Gastroesophageal sphincter (tissue), 4 donors: ENCODE measurements around the gene ZNF526. TPM values are rescaled to one million over a fixed set of nuclear protein-coding genes. Genes with fewer than 3 reads are reported as not detected.

Source experiments
- ATAC-seq: fragments of 150-250 bp; one replicate; pipeline ENCODE4 v1.9.1; 2016; ENCODE audit warnings: mild to moderate bottlenecking, moderate library complexity
- H3K27ac ChIP-seq, 4 donors: fragments of 200-600 bp; sonication (generic) in 3 of 4; 1 replicate in 3 of 4; 2 replicates in 1 of 4; pipeline ENCODE4 v1.5.1; 2016 to 2019
- H3K27me3 ChIP-seq: fragments of 200-600 bp; sonication (generic); one replicate; pipeline ENCODE4 v1.5.1; 2019
- H3K36me3 ChIP-seq, 2 donors: fragments of 200-600 bp; sonication (generic); one replicate each; pipeline ENCODE4 v1.5.1; 2019; ENCODE audit warnings: control low read depth in 1 of 2
- H3K4me1 ChIP-seq, 3 donors: fragments of 200-600 bp; sonication (generic); 1 replicate in 2 of 3; 2 replicates in 1 of 3; pipeline ENCODE4 v1.5.1; 2016 to 2019; ENCODE audit warnings: control low read depth in 2 of 3
- H3K4me3 ChIP-seq, 2 donors: fragments of 200-600 bp; sonication (generic); one replicate each; pipeline ENCODE4 v1.5.1; 2019; ENCODE audit warnings: mild to moderate bottlenecking in 1 of 2, moderate library complexity in 1 of 2
- H3K9me3 ChIP-seq, 3 donors: fragments of 200-600 bp; sonication (generic); one replicate each; pipeline ENCODE4 v1.5.1; 2017 to 2019; ENCODE audit warnings: control low read depth in 2 of 3
- EP300 ChIP-seq: sonication (generic); formaldehyde crosslinking; IDR thresholded peaks from one replicate; pipeline ENCODE4 v1.6.1; 2017; ENCODE audit warnings: antibody characterized with exemption, mild to moderate bottlenecking
- POLR2A ChIP-seq, 2 donors: fragments of 450-650 bp; IDR thresholded peaks; one replicate each; pipeline ENCODE4 v1.6.1; 2017; ENCODE audit warnings: antibody characterized with exemption in 2 of 2, mild to moderate bottlenecking in 2 of 2, moderate library complexity in 1 of 2
- POLR2AphosphoS5 ChIP-seq: sonication (generic); formaldehyde crosslinking; IDR thresholded peaks from one replicate; pipeline ENCODE4 v1.6.1; 2017; ENCODE audit warnings: antibody characterized with exemption
- WGBS, 2 donors: methylation state at CpG; one replicate each; pipeline ENCODE4 v1.1.5; 2018; ENCODE audit warnings: low coverage in 1 of 2; 5-methylcytosine and 5-hydroxymethylcytosine counted together
- total RNA-seq, 4 donors: library from RNA; depleted of rRNA; stranded (reverse); fragments of >200 nt; gene quantifications; one replicate each; pipeline ENCODE4 v1.1.0, GENCODE V29; 2016
- TF ChIP-seq, protein P1 (sequence below), 4 experiments: fragments of 200-600 bp in 2 of 4; fragments of 450-650 bp in 2 of 4; sonication (generic) in 1 of 4; IDR thresholded peaks; one replicate each; pipeline ENCODE4 v1.5.1; 2017 to 2019; ENCODE audit warnings: antibody characterized with exemption in 4 of 4, mild to moderate bottlenecking in 2 of 4, moderate library complexity in 2 of 4

Gene ZNF526
- total RNA-seq, 4 donors from 2014 or later: 4.6 to 10.4 (median 7.8) TPM

GRCh38 chr19:42247640-42248199, 27.6 kb downstream of the ZNF526 start:
- TF ChIP-seq EP300 (no peak), POLR2A (IDR thresholded peaks at IDR 0.05) (no peak), POLR2AphosphoS5 (no peak)
- TF ChIP-seq, protein P1, sequence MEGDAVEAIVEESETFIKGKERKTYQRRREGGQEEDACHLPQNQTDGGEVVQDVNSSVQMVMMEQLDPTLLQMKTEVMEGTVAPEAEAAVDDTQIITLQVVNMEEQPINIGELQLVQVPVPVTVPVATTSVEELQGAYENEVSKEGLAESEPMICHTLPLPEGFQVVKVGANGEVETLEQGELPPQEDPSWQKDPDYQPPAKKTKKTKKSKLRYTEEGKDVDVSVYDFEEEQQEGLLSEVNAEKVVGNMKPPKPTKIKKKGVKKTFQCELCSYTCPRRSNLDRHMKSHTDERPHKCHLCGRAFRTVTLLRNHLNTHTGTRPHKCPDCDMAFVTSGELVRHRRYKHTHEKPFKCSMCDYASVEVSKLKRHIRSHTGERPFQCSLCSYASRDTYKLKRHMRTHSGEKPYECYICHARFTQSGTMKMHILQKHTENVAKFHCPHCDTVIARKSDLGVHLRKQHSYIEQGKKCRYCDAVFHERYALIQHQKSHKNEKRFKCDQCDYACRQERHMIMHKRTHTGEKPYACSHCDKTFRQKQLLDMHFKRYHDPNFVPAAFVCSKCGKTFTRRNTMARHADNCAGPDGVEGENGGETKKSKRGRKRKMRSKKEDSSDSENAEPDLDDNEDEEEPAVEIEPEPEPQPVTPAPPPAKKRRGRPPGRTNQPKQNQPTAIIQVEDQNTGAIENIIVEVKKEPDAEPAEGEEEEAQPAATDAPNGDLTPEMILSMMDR (IDR thresholded peaks at IDR 0.05): no peak
- no peaks in the 10 kb centered on the region for H3K9me3 ChIP-seq
- WGBS, 2 donors: no CpG with 5 or more reads among the region's 6 CpGs
- H3K27me3 ChIP-seq: no peaks in the 10 kb centered on the region
- no peak overlapping the region for H3K4me3 ChIP-seq
- ATAC-seq: no peak
- H3K27ac ChIP-seq: peak overlapping the region in 3 of 4 donors; percentile 95 to 98 (median 98)
- peaks cover 0 to 26% of the 10 kb centered on the region in 2 donors for H3K36me3 ChIP-seq
- H3K4me1 ChIP-seq: peaks cover 5 to 92% (median 59%) of the 10 kb centered on the region in 3 donors

- no peak overlapping the region for H3K4me3 ChIP-seq
- H3K27ac ChIP-seq: peak overlapping the region in 3 of 4 donors; percentile 95 to 98 (median 98)
- no peak for ATAC-seq
- peaks cover 5 to 93% (median 62%) of the 10 kb centered on the region in 3 donors for H3K4me1 ChIP-seq
- no peaks in the 10 kb centered on the region for H3K27me3 ChIP-seq
- no peaks in the 10 kb centered on the region for H3K9me3 ChIP-seq
- TF ChIP-seq POLR2AphosphoS5 (no peak), EP300 (no peak), POLR2A (IDR thresholded peaks at IDR 0.05) (no peak)
- TF ChIP-seq, protein P1 (IDR thresholded peaks at IDR 0.05): no peak
- peaks cover 0 to 26% of the 10 kb centered on the region in 2 donors for H3K36me3 ChIP-seq
- 55% methylated on average over 2 of the region's 41 CpGs; no CpG with 5 or more reads in 1 of the 2 donors for WGBS, 2 donors
Measured at GRCh38 chr19:42248270-42249148, 28.4 kb downstream of the ZNF526 start.

DNA sequence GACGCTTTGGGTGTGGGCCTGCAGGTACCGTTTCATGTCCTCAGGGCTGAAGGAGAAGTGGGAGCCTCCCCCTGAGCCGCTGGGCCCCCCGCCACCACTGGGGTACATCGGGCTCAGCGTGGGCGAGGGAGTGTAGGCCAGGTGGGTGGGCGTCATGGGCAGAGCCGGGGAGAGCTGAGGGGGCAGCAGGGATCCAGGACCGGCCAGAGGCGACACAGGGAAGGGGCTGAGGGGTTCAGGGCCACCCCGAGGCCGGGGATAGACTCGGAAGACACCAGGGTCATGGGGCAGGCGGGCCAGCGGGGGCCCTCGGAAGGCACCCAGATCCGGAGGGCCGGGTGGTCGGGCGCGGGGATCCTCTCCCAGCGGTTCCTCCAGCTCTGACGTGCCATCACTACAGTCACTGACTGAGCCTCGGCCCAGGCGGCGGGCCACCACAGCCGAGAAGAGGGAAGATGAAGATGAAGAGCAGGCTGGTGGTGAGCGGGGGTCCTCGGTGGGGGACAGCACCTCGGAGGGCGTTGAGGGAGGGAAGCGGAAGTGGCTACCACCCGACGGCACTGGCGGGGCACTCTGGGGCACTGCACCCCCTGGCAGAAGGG, 29.1 kb downstream of the ZNF526 start:
- TF ChIP-seq POLR2AphosphoS5 (no peak), EP300 (no peak), POLR2A (IDR thresholded peaks at IDR 0.05) (peak in 1 of 2 donors; percentile 6)
- TF ChIP-seq, protein P1 (IDR thresholded peaks at IDR 0.05): no peak
- WGBS, 2 donors: 75% methylated on average over 10 of the region's 36 CpGs; no CpG with 5 or more reads in 1 of the 2 donors
- peaks cover 0 to 86% (median 56%) of the 10 kb centered on the region in 3 donors for H3K4me1 ChIP-seq
- H3K27me3 ChIP-seq: no peaks in the 10 kb centered on the region
- peaks cover 0 to 26% of the 10 kb centered on the region in 2 donors for H3K36me3 ChIP-seq
- no peaks in the 10 kb centered on the region for H3K9me3 ChIP-seq
- peak overlapping the region in 3 of 4 donors; percentile 95 to 98 (median 98) for H3K27ac ChIP-seq
- no peak for ATAC-seq
- H3K4me3 ChIP-seq: no peak overlapping the region

DNA sequence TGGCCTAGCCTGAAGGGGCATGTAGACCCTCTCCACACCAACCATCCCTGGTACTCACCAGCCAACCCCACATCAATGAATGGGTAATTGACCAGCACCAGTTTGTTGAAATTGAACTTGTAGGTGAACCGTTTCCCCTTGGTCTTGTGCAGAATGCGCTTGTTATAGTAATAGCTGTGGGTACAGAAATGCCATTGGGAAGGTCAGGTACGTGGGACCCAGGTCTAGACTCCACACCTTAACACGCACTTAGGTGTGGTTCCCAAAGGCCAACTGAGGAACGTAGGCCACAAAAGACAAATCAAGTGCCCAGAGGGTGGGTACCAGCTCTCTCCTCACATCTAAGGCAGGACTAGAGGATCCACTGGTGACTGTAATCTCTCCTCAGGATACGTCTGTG, 29.7 kb downstream of the ZNF526 start:
- peak overlapping the region in 3 of 4 donors; percentile 95 to 98 (median 98) for H3K27ac ChIP-seq
- H3K4me1 ChIP-seq: peaks cover 0 to 84% (median 55%) of the 10 kb centered on the region in 3 donors
- no peak overlapping the region for H3K4me3 ChIP-seq
- ATAC-seq: no peak
- no peaks in the 10 kb centered on the region for H3K9me3 ChIP-seq
- 33 to 82% methylated on average over 1 to 3 of the region's 6 CpGs for WGBS, 2 donors
- TF ChIP-seq POLR2AphosphoS5 (no peak), POLR2A (IDR thresholded peaks at IDR 0.05) (no peak), EP300 (no peak)
- TF ChIP-seq, protein P1 (IDR thresholded peaks at IDR 0.05): no peak
- H3K36me3 ChIP-seq: peaks cover 0 to 26% of the 10 kb centered on the region in 2 donors
- H3K27me3 ChIP-seq: no peaks in the 10 kb centered on the region
